T follicular helper cell (primary cell): ENCODE results near the gene USP47.
"Not testable (repeated sequence)": the region's sequence is repeated elsewhere in the genome, so short reads cannot be mapped to it uniquely, and the experiment has no call there.

Source experiments
- DNase-seq: peaks from one replicate; pipeline ENCODE4 v3.0.0-alpha.2; 2020; ENCODE audit warnings: low read depth

USP47 gene

DNA sequence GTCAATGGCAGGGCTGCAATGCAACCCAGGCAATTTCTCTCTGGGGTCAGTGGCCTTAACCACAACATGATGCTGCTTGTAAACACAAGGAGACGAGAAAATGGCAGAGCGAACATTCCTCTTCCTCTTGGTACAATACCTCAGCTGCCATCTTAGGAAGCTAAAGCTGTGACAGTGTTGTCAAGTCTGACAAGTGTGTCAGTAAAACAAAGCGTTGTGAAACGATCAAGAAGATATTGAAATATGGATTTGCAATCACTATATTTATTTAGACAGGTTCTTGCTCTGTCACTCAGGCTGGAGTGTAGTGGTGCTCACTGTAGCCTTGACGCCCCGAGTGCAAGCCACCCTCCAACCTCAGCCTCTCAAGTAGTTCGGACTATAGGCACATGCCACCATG lies 14.5 kb upstream of the USP47 start:
- no peak for DNase-seq

DNA sequence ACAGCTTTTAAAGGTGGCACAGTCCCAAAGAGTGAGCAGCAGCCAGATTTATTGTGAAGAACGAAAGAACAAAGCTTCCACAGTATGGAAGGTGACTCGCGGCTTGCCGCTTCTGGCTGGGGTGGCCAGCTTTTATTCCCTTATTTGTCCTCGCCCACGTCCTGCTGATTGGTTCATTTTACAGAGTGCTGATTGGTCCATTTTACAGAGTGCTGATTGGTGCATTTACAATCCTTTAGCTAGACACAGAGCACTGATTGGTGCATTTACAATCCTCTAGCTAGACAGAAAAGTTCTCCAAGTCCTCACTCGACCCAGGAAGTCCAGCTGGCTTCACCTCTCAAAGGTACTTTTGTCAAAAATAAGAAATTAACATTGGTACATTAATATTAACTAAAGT lies 10.4 kb upstream of the USP47 start:
- DNase-seq: not testable (repeated sequence)

DNA sequence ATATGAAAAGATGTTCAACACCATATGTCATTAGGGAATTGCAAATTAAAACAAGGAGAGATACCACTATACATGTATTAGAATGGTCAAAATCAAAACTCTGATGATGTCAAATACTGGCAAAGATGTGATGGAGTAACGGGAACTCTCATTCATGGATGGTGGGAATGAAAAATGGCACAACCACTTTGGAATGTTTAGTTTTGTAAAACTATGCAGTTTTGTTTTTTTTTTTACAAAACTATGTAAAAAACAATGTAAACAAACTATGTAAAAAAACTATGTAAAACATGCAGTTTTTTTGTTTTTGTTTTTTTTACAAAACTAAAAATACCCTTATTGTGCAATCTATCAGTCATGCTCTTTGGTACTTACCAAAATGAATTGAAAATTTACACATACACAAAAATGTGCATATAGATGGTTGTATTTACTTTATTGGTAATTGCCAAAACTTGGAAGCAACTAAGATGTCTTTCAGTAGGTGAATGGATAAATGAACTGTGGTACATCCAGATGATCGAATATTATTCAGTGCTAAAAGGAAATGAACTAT lies 5.0 kb upstream of the USP47 start:
- no peak for DNase-seq

DNA sequence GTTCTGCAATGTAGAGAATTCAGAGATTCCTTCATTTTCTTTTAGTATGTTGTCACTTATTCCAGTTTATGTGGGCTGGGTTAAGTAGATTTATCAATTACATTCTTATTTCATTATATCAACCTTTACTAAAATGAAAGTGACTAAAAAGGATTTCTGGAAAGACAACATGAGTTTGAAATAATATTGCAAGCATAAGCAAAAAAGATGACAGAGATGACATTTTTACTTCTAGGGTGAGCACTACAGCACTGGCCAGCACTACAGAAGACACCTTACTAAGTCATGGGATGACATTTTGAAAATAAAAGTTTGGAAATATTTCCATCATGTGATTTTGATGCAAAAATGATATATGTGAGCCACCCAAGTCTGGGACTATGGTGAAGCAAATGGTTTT lies 2.1 kb upstream of the USP47 start:
- no peak for DNase-seq

DNA sequence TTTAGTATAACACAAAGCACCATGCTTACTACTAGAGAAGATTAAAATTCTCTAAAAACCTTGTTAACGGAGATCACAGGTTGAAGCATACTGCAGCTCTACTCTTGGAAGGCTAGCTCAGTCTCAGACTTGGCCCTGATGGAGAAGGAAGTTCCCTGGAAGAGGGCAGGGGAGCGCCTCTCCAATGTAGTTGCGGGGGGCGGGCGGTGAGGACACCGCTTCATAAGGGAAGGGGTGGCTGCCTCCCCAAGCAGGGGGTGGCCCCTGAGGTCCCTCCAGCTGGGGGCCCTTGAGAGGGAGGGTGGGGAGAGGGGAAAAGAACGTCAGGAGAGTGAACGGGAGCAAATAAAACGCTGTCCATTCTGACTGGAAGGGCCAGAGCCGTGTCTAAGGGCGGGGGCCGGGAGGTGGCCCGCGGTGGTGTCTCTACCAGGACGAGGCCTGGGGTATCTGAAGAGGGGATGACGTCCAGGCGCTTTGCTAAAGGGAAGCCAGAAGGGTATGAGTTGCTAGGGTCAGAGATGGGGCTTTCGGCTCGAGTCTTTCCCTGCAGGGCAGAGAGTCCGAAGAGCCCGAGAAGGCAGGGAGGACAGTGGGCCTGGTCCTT lies 553 bp upstream of the USP47 start:
- DNase-seq: no peak

DNA sequence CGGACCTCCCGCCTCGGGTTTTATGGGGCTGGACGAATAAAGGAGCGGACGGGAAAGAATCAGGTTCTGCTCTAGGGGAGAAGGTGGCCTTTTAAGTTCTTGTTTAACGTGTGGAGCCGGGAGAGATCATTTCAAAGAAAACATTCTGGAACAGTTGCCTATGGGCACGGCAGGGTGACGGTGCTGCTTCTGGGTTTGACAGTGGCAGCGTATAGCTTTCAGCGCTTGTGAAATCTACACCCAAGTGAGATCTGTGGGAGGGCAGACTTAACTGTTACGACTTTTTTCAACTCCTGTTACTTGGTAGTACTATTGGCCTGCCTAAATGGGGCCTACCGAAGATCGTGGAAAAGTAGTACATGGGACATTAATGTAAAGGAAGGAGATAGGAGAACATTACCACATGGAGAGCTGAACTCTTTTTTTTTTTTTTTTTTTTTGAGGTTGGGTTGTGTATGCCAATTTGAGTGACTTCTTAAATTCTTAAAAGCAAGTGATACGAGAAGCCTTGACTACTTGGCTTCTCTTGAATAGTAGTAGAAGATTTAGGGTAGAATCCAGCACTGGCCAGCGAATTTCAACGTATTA lies 743 bp downstream of the USP47 start:
- peak; percentile 49 for DNase-seq

DNA sequence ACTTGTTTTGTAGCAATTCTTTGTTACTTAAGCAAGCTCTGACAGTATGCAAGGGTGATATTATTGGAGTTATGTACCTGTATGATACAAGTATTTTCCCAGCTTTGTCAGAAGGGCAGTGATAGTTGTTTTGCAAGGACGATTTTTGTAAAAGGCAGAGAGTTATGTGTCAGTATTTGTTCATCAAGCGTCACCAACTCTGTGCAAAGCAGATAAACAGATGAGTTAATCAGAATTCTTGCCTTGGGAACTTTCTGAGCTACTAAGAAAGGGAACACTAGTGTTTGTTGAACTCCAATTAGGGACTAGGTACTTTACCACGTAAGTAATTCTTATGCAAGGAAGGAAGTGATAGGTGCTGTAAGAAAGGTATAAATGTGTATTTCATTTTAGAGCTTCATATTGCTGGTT lies 1.4 kb downstream of the USP47 start:
- no peak for DNase-seq

DNA sequence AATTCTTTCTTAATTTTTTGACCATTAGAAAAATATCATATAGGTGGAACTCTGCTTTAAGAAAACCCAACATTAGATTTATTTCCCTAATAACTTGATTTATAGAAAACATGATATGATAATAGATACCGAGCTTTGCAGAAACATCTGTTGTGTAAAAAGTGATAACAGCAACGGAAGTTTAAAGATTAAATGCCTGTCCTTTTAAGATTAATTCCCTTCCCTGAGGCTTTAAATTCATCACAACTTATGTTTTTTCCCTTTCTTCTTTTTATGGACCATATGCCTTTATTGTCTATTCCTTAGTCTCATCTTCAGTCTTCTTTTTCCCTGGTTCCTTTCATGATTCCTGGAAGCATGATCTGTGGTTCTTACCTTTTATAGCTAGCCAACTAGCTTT lies 1.9 kb downstream of the USP47 start:
- no peak for DNase-seq

DNA sequence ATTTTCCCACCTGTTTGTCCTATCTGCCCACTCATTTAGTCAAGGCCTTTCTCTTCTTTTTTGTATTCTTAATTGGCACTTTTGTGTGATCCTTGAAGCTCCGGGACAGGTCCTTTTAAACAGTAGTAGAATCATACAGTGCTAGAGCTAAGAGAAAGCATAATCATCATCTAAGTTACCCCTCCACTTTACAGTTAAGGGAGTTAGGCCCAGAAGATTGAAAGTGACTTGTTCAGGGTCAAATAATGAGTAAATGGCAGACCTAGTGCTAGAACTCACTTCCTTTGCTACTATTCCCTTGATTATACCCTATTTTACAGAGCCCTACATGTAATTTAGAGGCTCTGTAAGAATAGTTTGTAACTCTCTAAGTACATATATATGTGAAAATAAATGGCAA lies 2.5 kb downstream of the USP47 start:
- DNase-seq: no peak

DNA sequence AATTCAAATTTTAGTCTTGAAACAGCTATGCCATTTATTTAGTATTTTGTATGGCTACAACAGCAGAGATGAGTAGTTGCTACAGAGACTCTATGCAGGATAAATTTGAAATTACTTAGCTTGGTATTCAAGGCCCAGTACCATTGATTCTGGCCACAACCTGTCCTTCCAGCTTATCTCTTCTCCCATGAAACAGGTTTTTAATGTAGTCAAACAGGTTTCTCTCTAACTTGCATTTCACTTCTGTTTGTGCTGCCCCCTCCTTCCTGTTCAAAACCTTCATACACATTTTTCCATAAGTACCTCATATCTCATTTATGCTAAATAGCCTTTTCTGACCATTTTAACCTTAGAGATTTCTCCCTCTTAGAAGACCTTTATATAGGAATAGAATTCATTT lies 3.3 kb downstream of the USP47 start:
- no peak for DNase-seq

DNA sequence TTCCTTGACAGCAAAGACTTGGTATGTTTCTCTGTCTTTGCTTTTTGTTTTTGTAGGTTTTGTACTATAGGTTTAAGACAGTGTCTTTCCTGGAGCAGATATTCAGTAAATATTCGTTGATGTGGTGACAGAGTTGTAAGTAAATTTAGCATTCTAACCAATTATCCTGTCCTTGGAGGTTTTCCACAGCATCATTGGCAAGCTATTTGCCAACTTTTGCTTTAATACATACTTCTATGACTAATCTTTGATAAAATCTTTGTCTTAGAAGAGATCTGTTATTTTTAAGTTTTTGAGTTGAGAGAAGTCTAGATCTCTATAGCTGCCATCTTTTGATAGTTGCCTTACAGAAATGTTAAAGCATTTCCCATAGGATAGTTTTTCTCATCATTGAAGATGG lies 3.8 kb downstream of the USP47 start:
- DNase-seq: no peak

DNA sequence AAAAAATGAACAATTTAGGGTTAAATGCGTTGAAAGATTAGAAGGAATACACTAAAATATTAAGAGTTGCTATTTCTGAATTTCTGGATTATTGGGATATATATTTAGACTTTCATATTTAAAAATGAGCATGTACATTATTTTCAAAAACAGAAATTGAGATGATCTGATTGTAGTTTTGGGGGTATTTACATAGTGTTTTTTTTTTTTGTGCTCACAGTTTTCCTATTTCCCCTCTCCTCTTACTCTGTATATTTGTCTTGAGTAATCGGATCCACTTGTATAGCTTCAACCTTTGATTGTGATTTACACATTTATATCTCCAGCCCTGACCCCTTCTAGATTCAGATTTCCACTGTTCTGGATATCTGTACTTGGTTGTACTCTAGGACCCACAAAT lies 5.3 kb downstream of the USP47 start:
- DNase-seq: no peak

DNA sequence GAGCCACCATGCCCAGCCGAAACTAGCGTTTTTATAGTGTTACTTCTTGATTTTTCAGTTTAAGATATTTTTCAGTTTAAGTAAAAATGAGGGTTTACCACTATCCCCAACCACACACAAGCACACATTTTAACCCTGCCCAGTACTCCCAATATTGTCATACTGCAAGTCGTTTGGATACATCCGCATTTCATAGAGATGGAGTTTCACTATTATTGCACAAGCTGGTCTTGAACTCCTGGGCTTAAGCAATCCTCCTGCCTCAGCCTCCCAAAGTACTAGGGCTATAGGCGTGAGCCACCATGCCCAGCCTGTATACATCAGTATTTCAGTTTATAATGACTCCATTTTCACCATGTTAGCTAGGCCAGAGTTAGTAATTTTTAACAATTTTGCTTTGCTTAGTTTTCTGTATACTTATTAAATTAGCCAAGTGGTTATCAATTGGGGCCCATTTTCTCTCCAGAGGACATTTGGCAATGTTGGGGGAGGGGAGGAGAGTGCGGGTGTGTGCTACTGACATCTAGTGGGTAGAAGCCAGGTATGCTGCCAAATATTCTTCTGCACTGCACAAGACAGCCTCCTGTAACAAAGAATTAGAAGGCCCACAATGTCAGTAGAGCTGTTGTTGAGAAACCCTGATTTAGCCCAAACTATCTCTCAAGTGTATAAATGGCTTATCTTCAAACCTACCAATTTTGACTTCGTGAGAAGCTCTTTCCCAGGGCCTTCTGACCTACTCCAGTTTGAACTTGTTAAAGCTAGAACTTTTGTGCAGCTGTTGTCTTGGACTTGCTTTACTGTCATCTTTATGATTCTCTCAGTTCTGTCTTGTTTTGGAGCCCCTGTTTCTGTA lies 7.3 kb downstream of the USP47 start:
- DNase-seq: peak; percentile 53

DNA sequence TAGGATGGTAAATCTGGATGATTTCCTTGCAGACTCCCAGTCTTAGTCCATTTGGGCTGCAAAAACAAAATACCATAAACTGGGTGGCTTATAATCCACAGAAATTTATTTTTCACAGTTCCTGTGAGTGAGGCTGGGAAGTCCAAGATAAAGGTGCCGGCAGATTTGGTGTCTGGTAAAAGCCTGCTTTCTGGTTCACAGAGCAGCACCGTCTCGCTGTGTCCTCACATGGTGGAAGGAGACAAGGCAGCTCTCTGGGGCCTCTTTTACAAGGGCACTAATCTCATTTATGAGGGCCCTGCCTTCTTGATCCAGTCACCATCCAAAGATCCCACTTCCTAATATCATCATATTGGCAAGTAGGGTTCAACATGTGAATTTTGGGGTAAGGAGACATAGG lies 8.9 kb downstream of the USP47 start:
- no peak for DNase-seq

DNA sequence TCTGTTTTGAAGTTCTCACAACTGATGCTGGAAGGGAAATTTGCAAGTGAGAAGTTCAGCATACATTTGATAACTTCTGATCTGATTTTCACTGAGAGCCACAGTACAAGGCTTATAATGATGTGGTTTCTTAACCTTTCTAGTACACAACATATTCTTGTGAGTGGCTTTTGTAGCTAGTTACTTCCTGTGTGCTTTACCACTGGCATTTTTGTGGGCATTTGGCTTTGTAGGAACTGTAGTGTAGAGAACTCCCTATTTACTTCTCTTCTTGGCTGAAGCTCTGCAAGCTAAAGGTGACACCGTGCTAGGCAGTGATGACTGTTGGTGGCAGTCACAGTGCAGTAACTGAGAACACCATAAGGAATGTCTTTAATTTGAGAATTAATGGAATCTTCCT lies 14.9 kb downstream of the USP47 start:
- no peak for DNase-seq

DNA sequence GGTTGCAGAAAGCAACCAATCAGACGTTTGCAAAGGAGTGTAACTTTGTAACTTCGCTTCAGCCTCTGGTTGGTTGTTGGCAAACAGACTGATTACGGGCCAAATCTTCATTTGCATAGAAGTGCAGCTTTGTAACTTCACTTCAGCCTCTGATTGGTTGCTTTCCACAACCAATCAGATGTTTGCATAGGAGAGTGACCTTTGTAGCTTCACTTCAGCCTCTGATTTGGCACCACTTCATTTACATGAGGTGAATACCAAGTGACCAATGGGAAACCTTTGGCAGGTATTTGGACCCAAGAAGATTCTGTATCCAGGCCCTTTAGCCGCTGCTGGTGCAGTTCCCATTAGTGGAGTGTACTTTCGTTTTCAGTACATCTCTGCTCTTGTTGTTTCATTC lies 16.0 kb downstream of the USP47 start:
- no peak for DNase-seq

DNA sequence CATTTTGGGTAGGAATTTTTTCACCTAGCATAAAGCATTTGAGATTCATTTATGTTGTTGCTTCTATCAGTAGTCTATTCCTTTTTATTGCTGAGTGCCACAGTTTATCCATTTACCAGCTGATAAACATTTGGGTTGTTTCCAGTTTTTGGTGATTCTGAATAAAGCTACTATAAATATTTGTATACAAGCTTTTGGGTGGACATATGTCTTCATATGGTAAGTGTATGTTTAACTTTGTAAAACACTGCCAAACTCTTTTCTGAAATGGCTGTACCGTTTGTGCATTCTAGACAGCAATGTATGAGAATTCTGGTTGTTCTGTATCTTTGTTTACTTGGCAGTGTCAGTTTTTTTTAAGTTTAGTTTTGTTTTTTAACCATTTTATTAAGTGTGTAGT lies 16.9 kb downstream of the USP47 start:
- DNase-seq: no peak

DNA sequence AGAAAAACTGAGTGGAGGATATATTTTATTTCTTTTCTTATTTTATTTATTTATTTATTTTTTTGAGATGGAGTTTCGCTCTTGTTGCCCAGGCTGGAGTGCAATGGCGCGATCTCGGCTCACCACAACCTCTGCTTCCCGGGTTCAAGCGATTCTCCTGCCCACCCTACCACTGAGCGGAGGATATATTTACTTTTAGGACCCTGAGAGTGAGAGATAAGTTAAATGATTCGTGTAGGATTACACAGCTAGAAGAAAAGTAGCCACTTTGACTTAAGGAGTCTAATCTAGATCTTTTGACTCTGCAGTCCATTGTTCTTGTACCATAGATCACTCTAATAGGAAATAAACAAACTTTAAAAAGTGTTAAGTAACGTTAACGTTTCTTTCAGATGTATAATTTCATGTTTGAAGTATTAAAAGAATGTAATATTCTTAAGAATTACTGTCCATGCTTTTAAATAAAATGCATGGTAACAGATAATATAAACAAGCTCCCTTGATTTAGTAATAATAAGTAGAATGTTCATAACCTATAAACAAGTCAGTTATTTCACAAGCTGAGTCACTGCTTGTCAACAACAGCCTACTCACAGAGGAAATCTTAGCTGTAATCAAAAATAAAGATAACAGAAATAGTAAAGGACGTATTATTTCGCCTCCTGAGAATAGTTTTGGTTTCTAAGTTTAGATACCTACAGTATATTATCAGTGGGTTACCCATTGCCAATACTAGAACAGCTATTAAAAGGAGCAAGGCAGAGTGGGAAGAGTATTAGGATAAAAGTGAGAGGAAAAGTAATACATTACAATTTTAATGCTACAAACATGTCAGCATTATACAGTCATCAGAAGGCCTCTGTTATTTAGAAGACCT lies 18.6 kb downstream of the USP47 start:
- DNase-seq: no peak

DNA sequence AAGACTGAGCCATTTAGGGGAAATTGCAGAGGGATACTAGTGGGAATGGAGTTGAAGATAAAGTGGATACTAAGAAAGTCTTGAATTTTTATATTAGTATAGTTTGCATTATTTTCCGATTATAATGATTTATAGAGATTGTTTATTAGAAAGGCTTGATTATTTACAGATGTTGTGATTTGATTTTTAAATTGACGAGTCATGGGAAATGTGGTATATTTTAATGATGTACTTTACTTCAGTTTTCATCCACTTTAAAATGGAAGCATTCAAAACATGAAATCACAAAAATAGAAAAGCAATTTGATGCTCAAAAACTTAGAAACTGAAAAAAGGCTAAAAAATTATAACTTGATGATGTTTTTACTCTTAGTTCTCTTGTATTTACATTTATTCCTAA lies 21.2 kb downstream of the USP47 start:
- no peak for DNase-seq

DNA sequence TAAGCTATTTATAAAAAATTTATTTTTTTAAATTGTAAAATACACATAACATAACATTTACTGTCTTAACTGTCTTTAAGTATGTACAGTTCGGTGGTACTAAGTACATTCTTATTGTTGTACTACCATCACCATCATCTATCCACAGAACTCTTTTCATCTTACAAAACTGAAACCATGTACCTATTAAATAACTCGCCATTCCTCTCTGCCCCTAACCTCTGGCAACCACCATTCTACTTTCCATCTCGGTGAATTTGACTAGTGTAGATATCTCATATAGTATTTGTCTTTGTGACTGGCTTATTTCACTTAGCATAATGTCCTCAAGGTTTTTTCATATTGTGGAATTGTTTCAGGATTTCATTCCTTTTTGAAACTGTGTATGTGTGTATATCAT lies 22.6 kb downstream of the USP47 start:
- DNase-seq: no peak

DNA sequence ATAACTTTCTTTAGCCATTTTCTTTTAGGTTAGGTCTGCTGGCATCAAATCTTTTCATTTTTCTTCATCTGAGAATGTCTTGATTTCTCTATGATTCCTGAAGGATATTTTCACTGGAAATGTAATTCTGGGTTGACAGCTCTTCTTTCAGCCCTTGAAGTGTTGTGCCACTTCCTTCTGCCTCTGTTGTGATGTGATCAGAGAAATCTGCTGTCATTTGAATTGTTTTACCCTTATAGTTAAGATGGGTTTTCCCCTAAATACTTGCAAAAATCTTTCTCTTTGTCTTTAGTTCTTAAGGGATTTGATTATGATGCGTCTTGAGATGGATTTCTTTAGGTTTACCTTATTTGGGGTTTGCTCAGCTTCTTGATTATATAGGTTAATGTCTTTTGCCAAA lies 23.0 kb downstream of the USP47 start:
- DNase-seq: no peak

DNA sequence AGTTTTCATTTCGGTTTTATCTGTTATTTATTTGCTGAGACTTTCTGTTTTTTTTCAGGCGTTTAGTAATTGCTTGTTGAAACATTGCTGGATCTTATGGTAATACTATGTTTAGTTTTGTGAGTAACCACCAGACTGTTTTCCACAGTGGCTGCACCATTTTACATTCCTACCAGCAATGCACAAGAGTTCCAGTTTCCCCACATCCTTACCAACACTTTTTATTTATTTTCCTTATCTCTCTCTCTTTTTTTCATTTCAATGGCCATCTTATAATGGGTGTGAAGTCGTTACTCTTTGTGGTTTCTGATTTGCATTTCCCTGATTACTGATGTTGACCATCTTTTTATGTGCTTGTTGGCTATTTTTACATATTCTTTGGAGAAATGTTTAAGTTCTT lies 23.7 kb downstream of the USP47 start:
- DNase-seq: no peak
